Keratinocyte (primary cell): Measurements from ENCODE around the gene EYA3. TPM values are rescaled to one million over a fixed set of nuclear protein-coding genes. Genes with fewer than 3 reads are reported as not detected.

Experiments used
- DNase-seq: peaks from one replicate; pipeline ENCODE4 v3.0.0-alpha.2; 2011; ENCODE audit warnings: low read depth, missing footprints, low spot score
- FAIRE-seq: peaks from 2 replicates; lab custom pipeline; 2011; peaks lifted over from hg19 to GRCh38; lab: Jason Lieb, UNC
- H2AFZ ChIP-seq: 2 replicates; pipeline ENCODE4 v1.6.0; 2012; ENCODE audit warnings: low read length, control low read depth, inconsistent platforms; ENCODE audit not compliant: control insufficient read depth
- H3K27ac ChIP-seq: 2 replicates; pipeline ENCODE4 v1.5.1; 2011; ENCODE audit warnings: low read length; ENCODE audit not compliant: control insufficient read depth, insufficient read depth
- H3K27me3 ChIP-seq: 3 replicates; pipeline ENCODE4 v1.6.0; 2011; ENCODE audit warnings: low read length; ENCODE audit not compliant: control insufficient read depth, insufficient read depth; ENCODE audit errors: extremely low read depth
- H3K36me3 ChIP-seq, 2 experiments: 2 replicates in 1 of 2; 3 replicates in 1 of 2; pipeline ENCODE4 v1.5.1; 2011; ENCODE audit warnings: low read length in 2 of 2, mild to moderate bottlenecking in 1 of 2; ENCODE audit not compliant: control insufficient read depth in 2 of 2, insufficient read depth in 2 of 2; ENCODE audit errors: extremely low read depth in 1 of 2
- H3K4me1 ChIP-seq: 3 replicates; pipeline ENCODE4 v1.5.1; 2011; ENCODE audit warnings: low read length; ENCODE audit not compliant: control insufficient read depth, insufficient read depth; ENCODE audit errors: extremely low read depth
- H3K4me2 ChIP-seq: 3 replicates; pipeline ENCODE4 v1.6.0; 2011; ENCODE audit warnings: low read depth, low read length; ENCODE audit not compliant: control insufficient read depth, insufficient read depth; ENCODE audit errors: extremely low read depth
- H3K4me3 ChIP-seq, 3 experiments: fragments of 200-600 bp in 1 of 3; sonication (generic) in 1 of 3; 2 replicates in 2 of 3; 3 replicates in 1 of 3; pipeline ENCODE4 v1.5.1; 2011 to 2016; ENCODE audit warnings: low read length in 3 of 3, mild to moderate bottlenecking in 3 of 3, control low read depth in 2 of 3, inconsistent platforms in 1 of 3, low read depth in 1 of 3, mixed read lengths in 1 of 3, mixed run types in 1 of 3, moderate library complexity in 1 of 3; ENCODE audit not compliant: control insufficient read depth in 2 of 3, insufficient read depth in 2 of 3; ENCODE audit errors: extremely low read depth in 1 of 3
- H3K79me2 ChIP-seq: 2 replicates; pipeline ENCODE4 v1.6.0; 2012; ENCODE audit warnings: low read length; ENCODE audit not compliant: control insufficient read depth, insufficient read depth
- H3K9ac ChIP-seq: 3 replicates; pipeline ENCODE4 v1.6.0; 2011; ENCODE audit warnings: low read length; ENCODE audit not compliant: control insufficient read depth, insufficient read depth; ENCODE audit errors: extremely low read depth
- H3K9me1 ChIP-seq: 3 replicates; pipeline ENCODE4 v1.6.0; 2011; ENCODE audit warnings: low read length; ENCODE audit not compliant: control insufficient read depth, insufficient read depth; ENCODE audit errors: extremely low read depth
- H3K9me3 ChIP-seq: 2 replicates; pipeline ENCODE4 v1.5.1; 2012; ENCODE audit warnings: low read depth, low read length; ENCODE audit not compliant: control insufficient read depth
- H4K20me1 ChIP-seq: 3 replicates; pipeline ENCODE4 v1.6.0; 2011; ENCODE audit warnings: low read length; ENCODE audit not compliant: control insufficient read depth, insufficient read depth; ENCODE audit errors: extremely low read depth
- EZH2 ChIP-seq: IDR thresholded peaks from one replicate; pipeline ENCODE4 v1.6.1; 2012; ENCODE audit warnings: inconsistent platforms, mild to moderate bottlenecking, low read length, moderate library complexity
- dilution Hi-C: fragments of 300-500 bp; cut with MboI; formaldehyde crosslinking; loops from one replicate; pipeline ENCODE4 v1.7.0; 2020; ENCODE audit warnings: low sequenced_read_pairs; ENCODE audit not compliant: extremely low pct_ligation_motif_present
- polyA plus RNA-seq, 5 experiments: library from polyadenylated mRNA; depleted of rRNA in 3 of 5; stranded (reverse) in 3 of 5; stranded (forward) in 1 of 5; unstranded in 1 of 5; fragments of >200 nt; gene quantifications; 1 replicate in 1 of 5; 2 replicates in 3 of 5; 3 replicates in 1 of 5; pipeline versions ENCODE4 v1.2.1 to v1.2.3, GENCODE V29; 2011 to 2012; ENCODE audit warnings: missing spikeins in 2 of 5, low read depth in 1 of 5, low replicate concordance in 1 of 5
- TF ChIP-seq, protein P1 (sequence below), 3 experiments: IDR thresholded peaks in 1 of 3; conservative IDR thresholded peaks in 1 of 3; optimal IDR thresholded peaks in 1 of 3; 2 replicates in 2 of 3; 3 replicates in 1 of 3; pipeline versions ENCODE3 to v1.5.1; 2011; ENCODE audit warnings: low read length in 3 of 3, mild to moderate bottlenecking in 3 of 3, moderate library complexity in 2 of 3, control low read depth in 1 of 3, inconsistent platforms in 1 of 3; ENCODE audit not compliant: insufficient read depth in 2 of 3; ENCODE audit errors: extremely low read depth in 1 of 3

Gene EYA3
- polyA plus RNA-seq, 1 donor (not counting 4 experiments of a cell fraction or from before 2014, with no cell fraction given), result 17.6 TPM

DNA sequence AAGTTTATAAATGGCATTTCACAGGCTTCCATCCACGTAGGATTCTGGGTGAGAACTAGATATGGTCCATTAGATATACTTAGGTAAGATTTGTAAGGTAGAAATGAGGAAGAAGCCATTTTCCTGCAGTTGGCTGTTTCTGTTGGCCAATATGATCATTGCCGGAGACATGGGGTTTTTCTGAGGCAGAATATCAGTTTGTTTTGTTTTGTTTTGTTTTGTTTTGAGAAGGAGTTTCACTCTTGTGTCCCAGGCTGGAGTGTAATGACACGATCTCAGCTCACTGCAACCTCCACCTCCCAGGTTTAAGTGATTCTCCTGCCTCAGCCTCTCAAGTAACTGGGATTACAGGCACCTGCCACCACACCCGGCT lies 8.7 kb upstream of the EYA3 start:
- no peaks in the 10 kb centered on the region for H3K36me3 ChIP-seq
- H3K79me2 ChIP-seq, result no peaks in the 10 kb centered on the region
- no peak overlapping the region for H2AFZ ChIP-seq
- DNase-seq (no peak), FAIRE-seq (no peak)
- no peak overlapping the region for H3K27ac ChIP-seq
- no peaks in the 10 kb centered on the region for H3K27me3 ChIP-seq
- dilution Hi-C loops, result no loop called here
- TF ChIP-seq EZH2, result no peak
- TF ChIP-seq, protein P1, sequence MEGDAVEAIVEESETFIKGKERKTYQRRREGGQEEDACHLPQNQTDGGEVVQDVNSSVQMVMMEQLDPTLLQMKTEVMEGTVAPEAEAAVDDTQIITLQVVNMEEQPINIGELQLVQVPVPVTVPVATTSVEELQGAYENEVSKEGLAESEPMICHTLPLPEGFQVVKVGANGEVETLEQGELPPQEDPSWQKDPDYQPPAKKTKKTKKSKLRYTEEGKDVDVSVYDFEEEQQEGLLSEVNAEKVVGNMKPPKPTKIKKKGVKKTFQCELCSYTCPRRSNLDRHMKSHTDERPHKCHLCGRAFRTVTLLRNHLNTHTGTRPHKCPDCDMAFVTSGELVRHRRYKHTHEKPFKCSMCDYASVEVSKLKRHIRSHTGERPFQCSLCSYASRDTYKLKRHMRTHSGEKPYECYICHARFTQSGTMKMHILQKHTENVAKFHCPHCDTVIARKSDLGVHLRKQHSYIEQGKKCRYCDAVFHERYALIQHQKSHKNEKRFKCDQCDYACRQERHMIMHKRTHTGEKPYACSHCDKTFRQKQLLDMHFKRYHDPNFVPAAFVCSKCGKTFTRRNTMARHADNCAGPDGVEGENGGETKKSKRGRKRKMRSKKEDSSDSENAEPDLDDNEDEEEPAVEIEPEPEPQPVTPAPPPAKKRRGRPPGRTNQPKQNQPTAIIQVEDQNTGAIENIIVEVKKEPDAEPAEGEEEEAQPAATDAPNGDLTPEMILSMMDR (optimal IDR thresholded peaks at IDR 0.05 in 1 of 3, IDR thresholded peaks at IDR 0.05 in 1 of 3, conservative IDR thresholded peaks at IDR 0.05 in 1 of 3; ENCODE audit: extremely low read depth in 1 of 3, insufficient read depth in 2 of 3, low read length in 3 of 3), result no peak
- H3K9me1 ChIP-seq, result no peaks in the 10 kb centered on the region
- no peaks in the 10 kb centered on the region for H3K4me1 ChIP-seq
- H4K20me1 ChIP-seq, result no peaks in the 10 kb centered on the region
- no peaks in the 10 kb centered on the region for H3K9me3 ChIP-seq
- H3K9ac ChIP-seq, result no peak overlapping the region
- H3K4me2 ChIP-seq, result no peak overlapping the region
- no peak overlapping the region for H3K4me3 ChIP-seq

DNA sequence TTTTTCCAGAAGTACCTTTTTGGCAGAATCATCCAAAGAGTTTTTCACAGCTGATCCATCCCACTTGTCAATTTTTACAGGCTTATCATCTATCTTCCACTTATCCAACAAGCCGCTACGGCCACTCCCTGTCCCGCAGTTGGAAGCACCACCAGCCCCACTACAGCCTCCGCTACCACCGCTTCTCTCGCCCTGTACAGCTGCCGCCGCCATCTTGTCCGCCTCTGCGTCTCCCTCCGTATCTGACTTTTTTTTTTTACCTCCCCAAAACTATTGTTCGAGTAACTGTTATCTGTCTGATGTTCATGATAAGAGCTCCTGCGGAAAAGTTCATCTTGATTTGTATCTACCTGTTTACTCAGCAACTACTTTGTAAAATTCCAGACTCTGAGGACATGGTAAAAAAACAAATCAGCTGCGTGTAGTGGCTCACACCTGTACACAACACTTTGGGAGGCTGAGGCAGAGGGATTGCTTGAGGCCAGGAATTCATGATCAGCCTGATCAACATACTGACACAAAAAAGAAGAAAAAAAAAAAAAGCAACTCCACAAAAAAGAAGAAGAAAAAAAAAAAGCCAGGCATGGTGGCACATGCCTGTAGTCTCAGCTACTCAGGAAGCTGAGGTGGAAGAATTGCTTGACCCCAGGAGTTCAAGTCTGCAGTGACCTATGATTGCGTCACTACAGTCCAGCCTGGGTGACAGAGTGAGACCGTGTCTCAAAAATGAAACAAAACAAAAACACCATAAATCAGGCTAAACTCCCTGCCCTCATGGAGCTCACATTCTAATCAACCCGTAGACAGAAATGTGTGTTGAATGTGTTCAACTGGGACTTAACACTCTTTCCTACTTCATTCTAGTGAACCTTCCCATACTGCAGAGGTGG lies 8.0 kb upstream of the EYA3 start:
- FAIRE-seq, result no peak

More for the DNA sequence above, 8.0 kb upstream of the EYA3 start:
- H3K27ac ChIP-seq, result no peak overlapping the region
- no peaks in the 10 kb centered on the region for H3K4me1 ChIP-seq
- H3K9me1 ChIP-seq, result no peaks in the 10 kb centered on the region
- no peak for TF ChIP-seq EZH2
- TF ChIP-seq, protein P1 (optimal IDR thresholded peaks at IDR 0.05 in 1 of 3, IDR thresholded peaks at IDR 0.05 in 1 of 3, conservative IDR thresholded peaks at IDR 0.05 in 1 of 3; ENCODE audit: extremely low read depth in 1 of 3, insufficient read depth in 2 of 3, low read length in 3 of 3), result no peak
- no peaks in the 10 kb centered on the region for H3K9me3 ChIP-seq
- dilution Hi-C loops, result no loop called here
- H2AFZ ChIP-seq, result no peak overlapping the region
- no peak overlapping the region for H3K9ac ChIP-seq
- H4K20me1 ChIP-seq, result no peaks in the 10 kb centered on the region
- H3K4me2 ChIP-seq, result no peak overlapping the region
- H3K4me3 ChIP-seq, result no peak overlapping the region
- no peak for DNase-seq
- H3K79me2 ChIP-seq, result no peaks in the 10 kb centered on the region
- no peaks in the 10 kb centered on the region for H3K36me3 ChIP-seq
- H3K27me3 ChIP-seq, result no peaks in the 10 kb centered on the region
